Erythroblast (primary cell): ENCODE measurements around the gene HDGFL2.

ENCODE experiments used
- GATA1 ChIP-seq: IDR thresholded peaks from 2 replicates; pipeline ENCODE4 v1.6.1; 2011; ENCODE audit warnings: low read depth, mild to moderate bottlenecking, control low read depth, low read length, moderate library complexity
- POLR2A ChIP-seq: IDR thresholded peaks from 2 replicates; pipeline ENCODE4 v1.6.1; 2011; ENCODE audit warnings: mild to moderate bottlenecking, low read length

DNA sequence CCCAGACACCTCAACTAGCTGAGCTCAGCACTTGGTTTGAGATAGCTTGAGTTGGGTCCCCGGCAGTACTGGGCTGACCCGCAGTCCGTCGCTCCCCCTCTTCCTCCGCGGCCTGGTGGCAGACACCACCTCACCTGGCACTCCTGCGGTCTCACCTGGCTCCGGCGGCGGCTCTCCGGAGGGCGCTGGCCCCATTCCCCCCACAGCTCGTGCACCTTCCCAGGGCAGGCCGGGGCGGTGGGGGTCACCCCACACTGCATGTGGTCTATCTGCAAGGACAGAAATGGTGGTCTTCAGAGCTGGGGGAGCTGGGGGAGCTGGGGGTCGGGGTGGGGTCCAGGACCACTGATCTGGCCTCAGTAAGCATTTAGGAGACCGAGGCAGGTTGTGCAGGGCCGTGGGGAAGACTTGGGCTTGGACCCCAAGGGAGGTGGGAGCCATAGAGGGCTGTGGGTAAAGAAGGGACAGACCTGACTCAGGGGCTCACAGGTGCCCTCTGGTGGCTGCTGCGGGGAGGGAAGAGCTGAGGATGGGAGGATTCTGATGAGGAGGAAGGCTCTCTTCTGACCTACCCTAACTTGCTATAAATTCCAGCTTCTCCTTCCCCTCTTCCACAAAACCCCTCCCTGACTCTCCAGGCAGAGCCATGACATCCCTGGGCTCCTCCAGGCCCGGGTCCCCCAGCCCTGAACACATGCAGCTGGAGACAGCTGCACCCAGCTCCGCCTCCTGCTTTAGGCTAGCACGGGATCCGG lies 52.9 kb downstream of the HDGFL2 start:
- TF ChIP-seq POLR2A (no peak), GATA1 (no peak)
